ENCODE data around the gene ATP5PO.
"Not testable (repeated sequence)": the region's sequence is repeated elsewhere in the genome, so short reads cannot be mapped to it uniquely, and the experiment has no call there.

The ATP5PO gene

DNA sequence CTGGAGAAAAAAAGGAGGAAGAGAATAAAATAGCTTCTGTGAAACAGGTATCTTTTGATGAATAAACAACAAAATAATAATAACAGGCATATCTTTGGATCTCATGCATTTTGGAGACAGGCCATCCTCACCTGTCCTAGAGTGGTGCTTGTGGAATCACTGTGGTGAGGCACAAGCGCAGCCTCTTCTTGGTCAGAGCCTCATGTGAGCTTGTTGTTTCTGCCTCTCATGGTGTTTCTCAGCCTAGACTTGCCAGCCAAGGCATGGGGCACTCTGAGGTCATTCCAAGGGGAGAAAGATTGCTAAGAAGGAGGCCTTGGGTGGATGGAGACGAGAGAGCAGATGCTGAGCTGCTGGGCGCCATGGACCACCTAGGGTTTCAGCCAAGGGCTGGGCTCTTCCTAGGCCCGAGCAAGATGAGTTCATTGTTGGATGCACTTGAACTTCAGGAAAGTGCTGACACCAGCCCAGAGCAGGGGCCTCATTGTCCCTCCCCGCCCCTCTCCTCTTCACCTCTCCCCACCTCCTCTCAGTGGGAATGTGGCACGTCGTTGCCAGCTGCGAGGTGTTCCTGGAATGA, 49.5 kb downstream of the ATP5PO start:
- no peak for DNase-seq

- no peak for DNase-seq
Measured at GRCh38 chr21:33865176-33865575, 50.4 kb downstream of the ATP5PO start.

DNA sequence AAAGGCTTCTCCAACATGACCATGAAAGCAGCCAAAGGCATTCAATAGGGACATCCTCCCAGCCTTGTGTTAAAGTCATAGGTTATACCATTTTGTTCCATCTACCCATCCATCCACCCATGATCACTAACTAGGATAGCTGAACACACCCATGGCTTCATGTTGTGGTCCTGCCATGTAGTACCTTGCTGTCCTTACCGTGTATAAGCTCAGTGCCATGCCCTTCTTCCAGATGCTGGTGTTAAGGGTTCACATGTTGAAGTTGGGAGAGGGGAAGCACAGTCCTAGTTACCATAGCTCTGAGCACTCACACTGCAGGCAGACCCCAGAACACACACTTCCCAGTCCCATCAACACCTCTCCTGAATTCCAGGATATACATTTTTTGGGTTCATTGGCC, 51.5 kb downstream of the ATP5PO start:
- no peak for DNase-seq

GRCh38 chr21:33863191-33863590, 52.4 kb downstream of the ATP5PO start:
- DNase-seq: not testable (repeated sequence)

- no peak for DNase-seq
Measured at GRCh38 chr21:33861125-33861524, 54.5 kb downstream of the ATP5PO start.

DNA sequence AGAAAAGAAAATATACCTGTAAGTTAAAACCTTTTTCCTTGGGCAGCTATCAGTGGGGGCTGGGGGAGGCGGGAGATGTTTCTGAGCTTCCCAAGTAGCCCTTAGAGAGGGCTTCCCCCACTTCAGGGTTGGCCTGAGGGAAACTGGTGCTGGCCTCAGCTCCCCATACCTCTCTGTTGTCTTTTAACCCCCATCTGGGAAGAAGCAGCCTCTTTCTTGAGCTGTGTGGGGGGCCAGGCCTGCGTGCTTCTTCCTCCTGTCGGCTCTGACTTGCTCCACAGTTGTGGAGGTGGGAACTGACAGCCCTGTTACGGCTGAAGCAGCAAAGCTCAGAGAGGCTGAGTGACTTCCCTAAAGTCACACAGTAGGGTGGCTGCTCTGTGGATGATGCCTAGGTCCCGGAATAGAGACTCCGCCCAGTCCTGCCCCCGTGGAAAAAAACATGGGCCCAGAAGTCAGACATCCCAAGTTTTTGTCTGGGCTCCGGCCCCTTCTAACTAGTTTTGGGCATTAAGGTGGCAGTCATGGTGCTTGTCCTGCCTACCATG, 55.2 kb downstream of the ATP5PO start:
- DNase-seq: no peak

- DNase-seq: no peak
Measured at GRCh38 chr21:33859373-33860102, 56.1 kb downstream of the ATP5PO start.

DNA sequence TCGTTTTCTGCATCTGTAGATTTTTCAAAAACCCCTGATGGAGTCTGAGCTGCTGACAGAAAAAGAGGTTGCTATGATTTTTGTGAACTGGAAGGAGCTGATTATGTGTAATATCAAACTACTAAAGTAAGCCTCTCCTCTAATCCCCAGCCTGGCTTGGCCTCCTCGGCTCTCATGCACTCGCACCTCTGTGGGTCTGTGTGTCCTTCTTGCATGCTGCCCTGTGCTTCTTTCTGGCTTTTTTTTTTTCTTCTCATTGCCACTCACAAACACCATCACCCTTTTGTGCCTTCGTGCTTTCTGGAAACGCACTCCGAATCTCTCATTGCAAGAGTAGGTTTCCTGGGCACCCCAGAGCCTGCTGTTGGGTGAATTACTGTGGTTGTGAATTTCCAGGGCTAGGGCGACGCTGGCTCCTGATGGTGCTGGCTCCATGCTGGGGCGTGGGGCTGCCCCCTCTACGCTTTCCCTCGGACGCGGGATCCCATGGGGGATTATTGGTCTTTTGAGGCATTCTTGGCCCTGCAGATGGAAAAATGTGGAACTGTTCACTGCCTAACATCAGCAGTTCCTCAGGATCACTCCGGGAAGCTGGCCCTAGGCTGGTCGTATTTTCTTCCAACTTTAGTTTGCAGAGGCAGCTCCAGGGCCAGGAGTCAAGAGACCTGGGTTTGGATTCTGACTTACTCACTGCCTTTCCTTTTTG, 56.8 kb downstream of the ATP5PO start:
- no peak for DNase-seq

- DNase-seq: no peak
Measured at GRCh38 chr21:33857846-33858666, 57.5 kb downstream of the ATP5PO start.

DNA sequence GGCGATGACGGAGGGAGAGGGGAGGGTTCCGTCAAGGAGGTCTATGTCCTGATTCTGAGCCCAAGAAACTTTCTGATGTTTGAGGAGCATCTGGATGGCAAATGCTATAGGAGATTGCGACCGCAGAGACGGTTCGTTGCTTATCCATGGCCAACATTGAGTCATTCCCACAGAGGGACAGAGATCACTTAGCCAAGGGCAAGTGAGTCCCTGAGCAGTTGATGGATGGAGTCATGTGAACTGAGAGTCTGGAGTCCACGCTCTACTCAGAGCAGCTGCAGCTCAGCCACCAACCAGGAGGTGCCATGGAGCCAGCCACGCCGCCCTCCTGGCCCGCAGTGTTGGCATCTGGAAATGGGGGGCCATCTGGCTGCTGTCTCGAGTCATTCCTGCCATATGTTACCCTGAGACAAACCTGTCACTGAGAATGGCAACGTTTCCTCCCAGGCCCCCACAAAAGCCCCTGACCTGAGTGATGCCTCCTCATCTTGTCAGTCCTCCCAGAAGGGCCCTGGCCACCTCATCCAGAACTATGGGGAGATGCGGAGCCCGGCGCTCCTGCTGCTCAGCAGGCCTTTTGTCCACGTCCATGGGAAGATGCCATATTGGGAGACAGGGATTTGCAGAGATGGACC, 58.6 kb downstream of the ATP5PO start:
- no peak for DNase-seq

GRCh38 chr21:33855190-33855589, 60.4 kb downstream of the ATP5PO start:
- DNase-seq: peak; percentile 13

DNA sequence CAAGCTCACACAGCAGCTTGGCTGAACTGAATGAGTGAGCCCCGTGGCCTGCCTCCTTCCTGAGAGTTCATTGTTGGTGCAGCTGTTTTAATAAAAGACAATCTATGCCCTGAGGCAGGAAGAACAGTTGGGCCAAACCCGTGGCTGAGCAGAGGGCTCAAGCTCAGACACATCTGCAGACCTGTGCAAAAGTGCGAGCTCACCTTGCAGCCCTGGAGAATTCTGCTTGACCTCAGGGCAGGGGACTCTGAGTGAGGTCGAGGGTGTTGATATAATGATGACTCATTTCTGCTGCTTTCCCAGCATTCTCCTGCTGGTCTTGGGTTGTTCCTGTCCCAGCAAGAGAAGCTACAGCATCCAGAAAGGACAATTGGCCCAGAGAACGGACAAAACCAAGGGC, 61.0 kb downstream of the ATP5PO start:
- DNase-seq: no peak

Data from OCI-M1 (cell line).